A549 (cell line): Measurements from ENCODE around the gene SEMA5A. TPM values are rescaled to one million over a fixed set of nuclear protein-coding genes. Genes with fewer than 3 reads are reported as not detected.

Experiments
- ATAC-seq, 2 experiments: fragments of 200-7000 bp in 1 of 2; fragments of >200 bp in 1 of 2; cut with Nextera tagmentation in 1 of 2; cut with Tn5 transposase in 1 of 2; 3 replicates each; pipeline versions ENCODE4 v1.8.0 to v1.9.1; 2018 to 2020; ENCODE audit warnings: mild to moderate bottlenecking in 1 of 2, moderate library complexity in 1 of 2
- CTCF ChIA-PET: fragments of 300-600 bp; sonication (Branson Sonifier 250); formaldehyde crosslinking; extraction: SDS; loops from one replicate; lab custom pipeline; 2021; ENCODE audit warnings: antibody characterized with exemption, inconsistent platforms; lab: Yijun Ruan, JAX
- POLR2A ChIA-PET: fragments of 350-600 bp; formaldehyde crosslinking; extraction: SDS; loops from one replicate; lab custom pipeline; 2021; ENCODE audit warnings: antibody characterized with exemption, inconsistent platforms; lab: Yijun Ruan, JAX
- DNase-seq, 2 experiments: peaks; one replicate each; pipeline versions ENCODE4 v3.0.0 to v3.0.0-alpha.2; 2011 to 2016; ENCODE audit warnings: low read depth in 1 of 2, low spot score in 1 of 2
- FAIRE-seq: peaks from 2 replicates; lab custom pipeline; 2011; peaks lifted over from hg19 to GRCh38; lab: Jason Lieb, UNC
- H3K27ac ChIP-seq, 2 experiments: fragments of >200 bp; sonication (Bioruptor Twin); formaldehyde crosslinking; 3 replicates each; pipeline ENCODE4 v1.5.1; 2016 to 2017
- H3K4me1 ChIP-seq: fragments of >200 bp; sonication (Bioruptor Twin); formaldehyde crosslinking; 3 replicates; pipeline ENCODE4 v1.6.1; 2016
- H3K4me2 ChIP-seq: fragments of >200 bp; sonication (Bioruptor Twin); formaldehyde crosslinking; 3 replicates; pipeline ENCODE4 v1.6.1; 2016
- H3K4me3 ChIP-seq: fragments of >200 bp; sonication (Bioruptor Twin); formaldehyde crosslinking; 3 replicates; pipeline ENCODE4 v1.5.1; 2016
- H3K9me3 ChIP-seq: fragments of >200 bp; sonication (Bioruptor Twin); formaldehyde crosslinking; 3 replicates; pipeline ENCODE4 v1.6.1; 2016
- ATOH8 ChIP-seq: fragments of 250-450 bp; sonication (Bioruptor Pico); IDR thresholded peaks from 2 replicates; pipeline ENCODE4 v1.5.0; 2020; ENCODE audit warnings: low read depth, mild to moderate bottlenecking, moderate library complexity
- CEBPB ChIP-seq, 2 experiments: fragments of >200 bp in 1 of 2; sonication (Bioruptor Twin) in 1 of 2; formaldehyde crosslinking in 1 of 2; IDR thresholded peaks; 2 replicates each; pipeline ENCODE4 v1.6.1; 2012 to 2016
- CHD2 ChIP-seq: fragments of 150-350 bp; IDR thresholded peaks from 2 replicates; pipeline ENCODE4 v1.6.1; 2014; ENCODE audit warnings: low read length; ENCODE audit not compliant: partially characterized antibody
- E2F6 ChIP-seq: IDR thresholded peaks from 2 replicates; pipeline ENCODE4 v1.6.1; 2012; ENCODE audit warnings: low read depth, borderline replicate concordance
- EHMT2 ChIP-seq: fragments of 200-600 bp; sonication (generic); IDR thresholded peaks from 2 replicates; pipeline ENCODE4 v1.6.1; 2016; ENCODE audit warnings: antibody characterized with exemption, low read depth, mild to moderate bottlenecking, moderate library complexity
- ELK1 ChIP-seq: fragments of 150-350 bp; IDR thresholded peaks from 2 replicates; pipeline ENCODE4 v1.6.1; 2014; ENCODE audit warnings: low read depth, mild to moderate bottlenecking, low read length
- GATA3 ChIP-seq: IDR thresholded peaks from 2 replicates; pipeline ENCODE4 v1.6.1; 2012; ENCODE audit warnings: borderline replicate concordance
- HDAC2 ChIP-seq: fragments of 200-600 bp; sonication (generic); IDR thresholded peaks from 2 replicates; pipeline ENCODE4 v1.6.1; 2016
- HOXB5 ChIP-seq: fragments of 250-450 bp; sonication (Bioruptor Pico); IDR thresholded peaks from 2 replicates; pipeline ENCODE4 v1.5.0; 2020; ENCODE audit warnings: mild to moderate bottlenecking, moderate library complexity
- KDM1A ChIP-seq: fragments of 200-600 bp; sonication (generic); IDR thresholded peaks from 2 replicates; pipeline ENCODE4 v1.6.1; 2016; ENCODE audit warnings: low read depth, mild to moderate bottlenecking
- NFE2L2 ChIP-seq: fragments of 150-350 bp; conservative IDR thresholded peaks from 2 replicates; pipeline ENCODE4 v1.6.1; 2014; ENCODE audit warnings: low read length
- PBX3 ChIP-seq: IDR thresholded peaks from 2 replicates; pipeline ENCODE4 v1.6.1; 2012
- RCOR1 ChIP-seq: fragments of 150-350 bp; IDR thresholded peaks from 2 replicates; pipeline ENCODE4 v1.6.1; 2014; ENCODE audit warnings: antibody characterized with exemption, low read length, low read depth
- RFX5 ChIP-seq: fragments of 450-650 bp; IDR thresholded peaks from 2 replicates; pipeline ENCODE4 v1.7.1; 2014; ENCODE audit warnings: antibody characterized with exemption, mild to moderate bottlenecking, moderate library complexity
- RNF2 ChIP-seq: fragments of 200-600 bp; sonication (generic); IDR thresholded peaks from 2 replicates; pipeline ENCODE4 v1.6.1; 2016; ENCODE audit warnings: low read depth, mild to moderate bottlenecking, antibody characterized with exemption, moderate library complexity, borderline replicate concordance
- WGBS: methylation state at CpG from one replicate; pipeline ENCODE4 v1.1.6; 2017; ENCODE audit errors: missing lambda C conversion rate; 5-methylcytosine and 5-hydroxymethylcytosine counted together
- polyA plus RNA-seq, 4 experiments: library from polyadenylated mRNA; depleted of rRNA in 3 of 4; stranded (reverse); fragments of >200 nt; fragmentation: RNase III in 1 of 4; extraction: RNeasy Plus Mini Kit Qiagen cat#74134 plus additional on column Dnase treatment in 1 of 4; gene quantifications; 2 replicates in 3 of 4; 3 replicates in 1 of 4; pipeline ENCODE4 v1.2.3, GENCODE V29; 2011 to 2017
- TF ChIP-seq, protein P1 (sequence below): fragments of >200 bp; sonication (Bioruptor Twin); formaldehyde crosslinking; IDR thresholded peaks from 3 replicates; pipeline ENCODE4 v1.5.1; 2016
- TF ChIP-seq, protein P2 (sequence below): IDR thresholded peaks from 2 replicates; pipeline ENCODE4 v1.6.1; 2012
- TF ChIP-seq, protein P3 (sequence below): fragments of >200 bp; sonication (Bioruptor Twin); formaldehyde crosslinking; IDR thresholded peaks from 3 replicates; pipeline ENCODE4 v1.6.1; 2016
- TF ChIP-seq, protein P4 (sequence below): fragments of 200-600 bp; sonication (generic); IDR thresholded peaks from 2 replicates; pipeline ENCODE4 v1.6.1; 2016; ENCODE audit warnings: antibody characterized with exemption, mild to moderate bottlenecking, moderate library complexity

The SEMA5A gene
- polyA plus RNA-seq, 2 of the 4 experiments (the other 2 are of a cell fraction), result not detected

DNA sequence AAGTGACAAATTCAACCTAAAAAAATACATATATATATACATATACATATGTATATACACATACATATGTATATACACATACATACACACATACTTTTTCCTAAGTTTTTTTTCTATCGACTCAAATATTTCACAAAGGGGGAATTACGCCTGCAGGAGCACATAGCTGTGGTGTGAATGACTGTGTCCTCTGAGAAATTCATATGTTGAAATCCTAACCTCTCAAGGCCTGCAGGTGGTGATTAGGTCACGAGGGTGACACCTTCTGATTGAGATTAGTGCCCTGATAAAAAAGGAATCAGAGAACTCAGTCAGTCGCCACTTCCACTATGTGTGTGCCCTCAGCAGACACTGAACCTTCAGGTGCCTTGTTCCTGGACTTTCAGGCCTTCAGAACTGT lies 248.7 kb downstream of the SEMA5A start:
- TF ChIP-seq RFX5 (no peak), GATA3 (no peak), HDAC2 (no peak), CHD2 (no peak), KDM1A (no peak), ATOH8 (CRISPR knock-in tag) (no peak), HOXB5 (CRISPR knock-in tag) (no peak), NFE2L2 (no peak), EHMT2 (no peak), ELK1 (no peak), RNF2 (no peak), CEBPB (IDR thresholded peaks at IDR 0.05) (no peak), RCOR1 (no peak), E2F6 (no peak), PBX3 (no peak)
- TF ChIP-seq, protein P1, sequence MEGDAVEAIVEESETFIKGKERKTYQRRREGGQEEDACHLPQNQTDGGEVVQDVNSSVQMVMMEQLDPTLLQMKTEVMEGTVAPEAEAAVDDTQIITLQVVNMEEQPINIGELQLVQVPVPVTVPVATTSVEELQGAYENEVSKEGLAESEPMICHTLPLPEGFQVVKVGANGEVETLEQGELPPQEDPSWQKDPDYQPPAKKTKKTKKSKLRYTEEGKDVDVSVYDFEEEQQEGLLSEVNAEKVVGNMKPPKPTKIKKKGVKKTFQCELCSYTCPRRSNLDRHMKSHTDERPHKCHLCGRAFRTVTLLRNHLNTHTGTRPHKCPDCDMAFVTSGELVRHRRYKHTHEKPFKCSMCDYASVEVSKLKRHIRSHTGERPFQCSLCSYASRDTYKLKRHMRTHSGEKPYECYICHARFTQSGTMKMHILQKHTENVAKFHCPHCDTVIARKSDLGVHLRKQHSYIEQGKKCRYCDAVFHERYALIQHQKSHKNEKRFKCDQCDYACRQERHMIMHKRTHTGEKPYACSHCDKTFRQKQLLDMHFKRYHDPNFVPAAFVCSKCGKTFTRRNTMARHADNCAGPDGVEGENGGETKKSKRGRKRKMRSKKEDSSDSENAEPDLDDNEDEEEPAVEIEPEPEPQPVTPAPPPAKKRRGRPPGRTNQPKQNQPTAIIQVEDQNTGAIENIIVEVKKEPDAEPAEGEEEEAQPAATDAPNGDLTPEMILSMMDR, result no peak
- TF ChIP-seq, protein P2, sequence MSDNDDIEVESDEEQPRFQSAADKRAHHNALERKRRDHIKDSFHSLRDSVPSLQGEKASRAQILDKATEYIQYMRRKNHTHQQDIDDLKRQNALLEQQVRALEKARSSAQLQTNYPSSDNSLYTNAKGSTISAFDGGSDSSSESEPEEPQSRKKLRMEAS, result no peak
- TF ChIP-seq, protein P3, sequence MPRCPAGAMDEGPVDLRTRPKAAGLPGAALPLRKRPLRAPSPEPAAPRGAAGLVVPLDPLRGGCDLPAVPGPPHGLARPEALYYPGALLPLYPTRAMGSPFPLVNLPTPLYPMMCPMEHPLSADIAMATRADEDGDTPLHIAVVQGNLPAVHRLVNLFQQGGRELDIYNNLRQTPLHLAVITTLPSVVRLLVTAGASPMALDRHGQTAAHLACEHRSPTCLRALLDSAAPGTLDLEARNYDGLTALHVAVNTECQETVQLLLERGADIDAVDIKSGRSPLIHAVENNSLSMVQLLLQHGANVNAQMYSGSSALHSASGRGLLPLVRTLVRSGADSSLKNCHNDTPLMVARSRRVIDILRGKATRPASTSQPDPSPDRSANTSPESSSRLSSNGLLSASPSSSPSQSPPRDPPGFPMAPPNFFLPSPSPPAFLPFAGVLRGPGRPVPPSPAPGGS, result no peak
- TF ChIP-seq, protein P4, sequence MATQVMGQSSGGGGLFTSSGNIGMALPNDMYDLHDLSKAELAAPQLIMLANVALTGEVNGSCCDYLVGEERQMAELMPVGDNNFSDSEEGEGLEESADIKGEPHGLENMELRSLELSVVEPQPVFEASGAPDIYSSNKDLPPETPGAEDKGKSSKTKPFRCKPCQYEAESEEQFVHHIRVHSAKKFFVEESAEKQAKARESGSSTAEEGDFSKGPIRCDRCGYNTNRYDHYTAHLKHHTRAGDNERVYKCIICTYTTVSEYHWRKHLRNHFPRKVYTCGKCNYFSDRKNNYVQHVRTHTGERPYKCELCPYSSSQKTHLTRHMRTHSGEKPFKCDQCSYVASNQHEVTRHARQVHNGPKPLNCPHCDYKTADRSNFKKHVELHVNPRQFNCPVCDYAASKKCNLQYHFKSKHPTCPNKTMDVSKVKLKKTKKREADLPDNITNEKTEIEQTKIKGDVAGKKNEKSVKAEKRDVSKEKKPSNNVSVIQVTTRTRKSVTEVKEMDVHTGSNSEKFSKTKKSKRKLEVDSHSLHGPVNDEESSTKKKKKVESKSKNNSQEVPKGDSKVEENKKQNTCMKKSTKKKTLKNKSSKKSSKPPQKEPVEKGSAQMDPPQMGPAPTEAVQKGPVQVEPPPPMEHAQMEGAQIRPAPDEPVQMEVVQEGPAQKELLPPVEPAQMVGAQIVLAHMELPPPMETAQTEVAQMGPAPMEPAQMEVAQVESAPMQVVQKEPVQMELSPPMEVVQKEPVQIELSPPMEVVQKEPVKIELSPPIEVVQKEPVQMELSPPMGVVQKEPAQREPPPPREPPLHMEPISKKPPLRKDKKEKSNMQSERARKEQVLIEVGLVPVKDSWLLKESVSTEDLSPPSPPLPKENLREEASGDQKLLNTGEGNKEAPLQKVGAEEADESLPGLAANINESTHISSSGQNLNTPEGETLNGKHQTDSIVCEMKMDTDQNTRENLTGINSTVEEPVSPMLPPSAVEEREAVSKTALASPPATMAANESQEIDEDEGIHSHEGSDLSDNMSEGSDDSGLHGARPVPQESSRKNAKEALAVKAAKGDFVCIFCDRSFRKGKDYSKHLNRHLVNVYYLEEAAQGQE, result no peak
- H3K4me1 ChIP-seq, result no peaks in the 10 kb centered on the region
- ChIA-PET POLR2A (no interaction called here), CTCF (interaction anchor here (0.6 kb wide), 1 partner anchor 34 kb away, joined by 3 read pairs; no protein-coding TSS in a partner anchor)
- H3K9me3 ChIP-seq, result no peaks in the 10 kb centered on the region
- WGBS, result 3% methylated on average over 4 of the region's 4 CpGs
- H3K27ac ChIP-seq, result no peak overlapping the region
- FAIRE-seq (no peak), DNase-seq (no peak), ATAC-seq (no peak)
- H3K4me2 ChIP-seq, result no peak overlapping the region
- no peak overlapping the region for H3K4me3 ChIP-seq
